ENCODE measurements around the gene PALMD. TPM values are rescaled to one million over a fixed set of nuclear protein-coding genes. Genes with fewer than 3 reads are reported as not detected.

The PALMD gene
- total RNA-seq, 1 experiment from 2014 or later, result 19.2 TPM

DNA sequence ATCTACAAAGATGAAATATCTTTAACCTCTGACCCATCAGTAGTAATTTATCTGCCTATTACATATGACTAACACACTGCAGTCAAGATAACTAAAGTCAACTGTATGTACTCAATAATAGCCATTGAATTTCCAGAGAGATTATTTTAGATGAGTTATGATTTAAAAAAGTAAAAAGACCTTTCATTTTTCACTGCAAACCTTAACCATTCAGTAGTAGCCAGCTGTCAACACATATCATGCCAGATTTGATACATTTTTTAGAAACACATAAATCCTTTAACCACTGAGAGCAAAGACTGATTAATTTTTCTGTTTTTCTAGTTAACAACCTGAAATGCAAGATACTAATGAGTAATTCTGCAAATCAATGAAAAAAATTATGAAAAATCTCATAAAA is 31.0 kb downstream of the PALMD start:
- H3K4me3 Mint-ChIP-seq (ENCODE audit: low read depth, unreplicated experiment), result no peak overlapping the region
- H3K9me3 Mint-ChIP-seq (ENCODE audit: low read depth, unreplicated experiment), result no peaks in the 10 kb centered on the region
- H3K4me1 Mint-ChIP-seq (ENCODE audit: low read depth, unreplicated experiment), result no peaks in the 10 kb centered on the region
- TF ChIP-seq, protein P1, sequence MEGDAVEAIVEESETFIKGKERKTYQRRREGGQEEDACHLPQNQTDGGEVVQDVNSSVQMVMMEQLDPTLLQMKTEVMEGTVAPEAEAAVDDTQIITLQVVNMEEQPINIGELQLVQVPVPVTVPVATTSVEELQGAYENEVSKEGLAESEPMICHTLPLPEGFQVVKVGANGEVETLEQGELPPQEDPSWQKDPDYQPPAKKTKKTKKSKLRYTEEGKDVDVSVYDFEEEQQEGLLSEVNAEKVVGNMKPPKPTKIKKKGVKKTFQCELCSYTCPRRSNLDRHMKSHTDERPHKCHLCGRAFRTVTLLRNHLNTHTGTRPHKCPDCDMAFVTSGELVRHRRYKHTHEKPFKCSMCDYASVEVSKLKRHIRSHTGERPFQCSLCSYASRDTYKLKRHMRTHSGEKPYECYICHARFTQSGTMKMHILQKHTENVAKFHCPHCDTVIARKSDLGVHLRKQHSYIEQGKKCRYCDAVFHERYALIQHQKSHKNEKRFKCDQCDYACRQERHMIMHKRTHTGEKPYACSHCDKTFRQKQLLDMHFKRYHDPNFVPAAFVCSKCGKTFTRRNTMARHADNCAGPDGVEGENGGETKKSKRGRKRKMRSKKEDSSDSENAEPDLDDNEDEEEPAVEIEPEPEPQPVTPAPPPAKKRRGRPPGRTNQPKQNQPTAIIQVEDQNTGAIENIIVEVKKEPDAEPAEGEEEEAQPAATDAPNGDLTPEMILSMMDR (IDR thresholded peaks at IDR 0.05; ENCODE audit: unreplicated experiment), result no peak
- no peaks in the 10 kb centered on the region for H3K27me3 Mint-ChIP-seq (ENCODE audit: unreplicated experiment)
- BruUV-seq (replicated peaks), result no TSS peak
- CTCF ChIA-PET, result no interaction called here
- peaks cover 5% of the 10 kb centered on the region for H3K36me3 Mint-ChIP-seq (ENCODE audit: insufficient read depth, unreplicated experiment)
- intact Hi-C loops (cut with micrococcal nuclease; ENCODE audit: unreplicated experiment), result no loop called here
- no peak overlapping the region for H3K27ac Mint-ChIP-seq (ENCODE audit: unreplicated experiment)
- no peak for DNase-seq

DNA sequence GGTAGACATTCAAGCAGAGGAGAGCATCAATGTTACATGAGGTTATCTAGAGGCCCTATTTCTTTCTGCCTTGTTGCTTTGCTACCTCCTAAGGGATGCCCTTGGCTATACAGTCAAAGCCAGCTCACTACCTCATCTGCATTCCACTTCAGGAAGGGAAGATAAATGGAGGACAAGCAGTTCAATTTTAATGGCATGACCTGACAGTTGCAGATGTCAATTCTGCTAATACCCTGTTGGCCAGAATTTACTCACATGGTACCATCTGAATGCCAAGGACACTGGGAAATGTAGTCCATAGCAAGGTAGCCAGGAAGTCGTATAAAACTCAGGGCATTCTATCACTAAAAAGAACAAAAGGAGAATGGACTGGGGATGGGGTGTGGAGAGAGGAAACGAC is 31.5 kb downstream of the PALMD start:
- H3K36me3 Mint-ChIP-seq (ENCODE audit: insufficient read depth, unreplicated experiment), result peaks cover 8% of the 10 kb centered on the region
- no peaks in the 10 kb centered on the region for H3K27me3 Mint-ChIP-seq (ENCODE audit: unreplicated experiment)
- H3K9me3 Mint-ChIP-seq (ENCODE audit: low read depth, unreplicated experiment), result no peaks in the 10 kb centered on the region
- intact Hi-C loops (cut with micrococcal nuclease; ENCODE audit: unreplicated experiment), result no loop called here
- no peak overlapping the region for H3K4me3 Mint-ChIP-seq (ENCODE audit: low read depth, unreplicated experiment)
- no peak for DNase-seq
- BruUV-seq (replicated peaks), result no TSS peak
- TF ChIP-seq, protein P1 (IDR thresholded peaks at IDR 0.05; ENCODE audit: unreplicated experiment), result no peak
- no peaks in the 10 kb centered on the region for H3K4me1 Mint-ChIP-seq (ENCODE audit: low read depth, unreplicated experiment)
- no peak overlapping the region for H3K27ac Mint-ChIP-seq (ENCODE audit: unreplicated experiment)
- CTCF ChIA-PET, result no interaction called here

DNA sequence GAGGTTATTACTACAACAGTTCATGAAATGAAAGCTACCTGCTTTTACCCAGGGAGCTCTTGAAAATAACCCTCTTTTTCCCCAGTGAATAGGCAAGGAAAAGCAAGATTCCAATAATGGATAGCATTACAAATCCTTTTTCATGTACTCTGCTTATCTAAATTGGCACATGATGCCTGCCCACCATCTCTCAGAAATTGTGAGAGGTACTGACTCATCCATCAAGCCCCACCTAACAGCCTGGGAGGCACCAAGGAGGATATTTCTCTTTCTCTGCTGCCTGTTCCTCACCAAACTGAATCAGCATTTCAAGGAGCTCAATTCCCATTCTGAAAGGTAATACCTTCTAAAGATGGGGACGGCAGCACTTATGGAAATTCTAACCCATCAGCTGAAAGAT is 34.4 kb downstream of the PALMD start:
- intact Hi-C loops (cut with micrococcal nuclease; ENCODE audit: unreplicated experiment), result no loop called here
- TF ChIP-seq, protein P1 (IDR thresholded peaks at IDR 0.05; ENCODE audit: unreplicated experiment), result no peak
- Mint-ChIP-seq H3K4me3 (ENCODE audit: low read depth, unreplicated experiment) (no peak overlapping the region), H3K27ac (ENCODE audit: unreplicated experiment) (no peak overlapping the region), H3K9me3 (ENCODE audit: low read depth, unreplicated experiment) (no peaks in the 10 kb centered on the region), H3K36me3 (ENCODE audit: insufficient read depth, unreplicated experiment) (peaks cover 5% of the 10 kb centered on the region), H3K4me1 (ENCODE audit: low read depth, unreplicated experiment) (peaks cover 9% of the 10 kb centered on the region), H3K27me3 (ENCODE audit: unreplicated experiment) (no peaks in the 10 kb centered on the region)
- DNase-seq, result no peak
- no TSS peak for BruUV-seq (replicated peaks)
- CTCF ChIA-PET, result no interaction called here

DNA sequence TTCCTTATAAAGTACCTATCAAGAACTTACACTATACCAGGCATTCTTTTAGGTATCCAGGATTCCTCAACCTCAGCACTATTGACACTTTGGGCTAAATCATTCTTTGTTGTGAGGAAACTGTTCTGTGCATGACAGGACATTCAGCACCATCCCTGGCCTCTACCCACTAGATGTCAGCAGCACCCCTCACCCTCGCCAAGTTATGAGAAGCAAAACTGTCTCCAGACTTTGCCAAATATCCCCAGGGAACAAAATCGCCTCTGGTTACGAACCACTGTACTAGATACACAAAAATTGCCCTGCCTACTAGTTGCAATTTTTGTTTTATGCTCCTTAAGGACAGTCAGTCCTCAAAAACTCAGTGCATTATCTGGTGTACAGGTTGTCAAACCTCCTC is 35.7 kb downstream of the PALMD start:
- Mint-ChIP-seq H3K27ac (ENCODE audit: unreplicated experiment) (no peak overlapping the region), H3K4me3 (ENCODE audit: low read depth, unreplicated experiment) (no peak overlapping the region), H3K36me3 (ENCODE audit: insufficient read depth, unreplicated experiment) (peaks cover 5% of the 10 kb centered on the region), H3K27me3 (ENCODE audit: unreplicated experiment) (no peaks in the 10 kb centered on the region), H3K4me1 (ENCODE audit: low read depth, unreplicated experiment) (peaks cover 9% of the 10 kb centered on the region), H3K9me3 (ENCODE audit: low read depth, unreplicated experiment) (no peaks in the 10 kb centered on the region)
- CTCF ChIA-PET, result no interaction called here
- BruUV-seq (replicated peaks), result no TSS peak
- intact Hi-C loops (cut with micrococcal nuclease; ENCODE audit: unreplicated experiment), result no loop called here
- DNase-seq, result no peak
- TF ChIP-seq, protein P1 (IDR thresholded peaks at IDR 0.05; ENCODE audit: unreplicated experiment), result no peak
